Breast epithelium (tissue), 3 donors: Measurements from ENCODE around the gene ULK1.

Experiments
- POLR2A ChIP-seq: fragments of 450-650 bp; IDR thresholded peaks from one replicate; pipeline ENCODE4 v1.6.1; 2016; ENCODE audit warnings: antibody characterized with exemption, mild to moderate bottlenecking, moderate library complexity
- POLR2AphosphoS5 ChIP-seq, 3 donors: sonication (generic); formaldehyde crosslinking; IDR thresholded peaks; one replicate each; pipeline ENCODE4 v1.6.1; 2017; ENCODE audit warnings: antibody characterized with exemption in 3 of 3
- TF ChIP-seq, protein P1 (sequence below), 3 donors: fragments of 450-650 bp; IDR thresholded peaks; one replicate each; pipeline ENCODE4 v1.5.1; 2016 to 2017; ENCODE audit warnings: antibody characterized with exemption in 3 of 3, mild to moderate bottlenecking in 3 of 3, moderate library complexity in 3 of 3

DNA sequence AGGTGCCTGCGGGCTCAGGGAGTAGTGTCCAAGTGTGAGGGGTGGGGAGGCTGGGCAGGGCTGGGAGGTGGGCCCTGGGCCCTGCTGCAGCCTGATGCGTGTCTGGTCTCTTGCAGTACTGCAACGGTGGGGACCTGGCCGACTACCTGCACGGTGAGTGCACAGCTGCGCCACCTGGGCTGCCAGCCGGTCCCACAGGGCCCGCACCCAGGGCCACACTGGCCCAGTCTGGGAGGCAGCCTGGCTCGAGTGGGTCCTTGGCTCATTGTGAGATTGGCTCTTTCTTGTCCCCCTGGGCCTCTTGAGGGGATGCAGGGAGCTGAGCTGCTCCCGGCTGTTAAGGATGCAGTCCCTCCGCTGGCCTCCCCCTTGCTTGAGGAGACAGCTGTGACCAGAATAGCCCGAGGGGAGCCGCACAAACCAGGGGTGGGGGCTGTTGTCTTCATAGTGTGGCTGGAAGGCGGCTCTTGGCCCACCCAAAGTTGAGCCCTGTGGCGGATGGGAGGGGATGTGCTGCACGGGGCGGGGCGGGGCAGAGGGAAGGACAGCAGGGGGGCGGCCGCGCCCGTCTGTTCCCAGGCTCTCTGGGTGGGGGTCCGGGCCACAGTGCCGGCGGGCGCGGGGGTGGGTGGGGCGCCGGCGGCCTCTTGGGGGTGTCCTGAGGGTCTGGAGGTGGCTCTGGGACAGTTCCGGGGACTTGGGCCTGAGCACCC, 13.1 kb downstream of the ULK1 start:
- TF ChIP-seq POLR2A (no peak), POLR2AphosphoS5 (IDR thresholded peaks at IDR 0.05) (no peak)
- TF ChIP-seq, protein P1, sequence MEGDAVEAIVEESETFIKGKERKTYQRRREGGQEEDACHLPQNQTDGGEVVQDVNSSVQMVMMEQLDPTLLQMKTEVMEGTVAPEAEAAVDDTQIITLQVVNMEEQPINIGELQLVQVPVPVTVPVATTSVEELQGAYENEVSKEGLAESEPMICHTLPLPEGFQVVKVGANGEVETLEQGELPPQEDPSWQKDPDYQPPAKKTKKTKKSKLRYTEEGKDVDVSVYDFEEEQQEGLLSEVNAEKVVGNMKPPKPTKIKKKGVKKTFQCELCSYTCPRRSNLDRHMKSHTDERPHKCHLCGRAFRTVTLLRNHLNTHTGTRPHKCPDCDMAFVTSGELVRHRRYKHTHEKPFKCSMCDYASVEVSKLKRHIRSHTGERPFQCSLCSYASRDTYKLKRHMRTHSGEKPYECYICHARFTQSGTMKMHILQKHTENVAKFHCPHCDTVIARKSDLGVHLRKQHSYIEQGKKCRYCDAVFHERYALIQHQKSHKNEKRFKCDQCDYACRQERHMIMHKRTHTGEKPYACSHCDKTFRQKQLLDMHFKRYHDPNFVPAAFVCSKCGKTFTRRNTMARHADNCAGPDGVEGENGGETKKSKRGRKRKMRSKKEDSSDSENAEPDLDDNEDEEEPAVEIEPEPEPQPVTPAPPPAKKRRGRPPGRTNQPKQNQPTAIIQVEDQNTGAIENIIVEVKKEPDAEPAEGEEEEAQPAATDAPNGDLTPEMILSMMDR (IDR thresholded peaks at IDR 0.05), result no peak
